ENCODE results near the gene IFNG. TPM values are rescaled to one million over a fixed set of nuclear protein-coding genes. Genes with fewer than 3 reads are reported as not detected.
"Not testable (repeated sequence)": the region's sequence is repeated elsewhere in the genome, so short reads cannot be mapped to it uniquely, and the experiment has no call there.

The IFNG gene
- not detected for polyA plus RNA-seq (2012; ENCODE audit: insufficient read depth, insufficient read length, low read depth)

- H3K9me3 ChIP-seq = no peaks in the 10 kb centered on the region
- TF ChIP-seq, protein P1, sequence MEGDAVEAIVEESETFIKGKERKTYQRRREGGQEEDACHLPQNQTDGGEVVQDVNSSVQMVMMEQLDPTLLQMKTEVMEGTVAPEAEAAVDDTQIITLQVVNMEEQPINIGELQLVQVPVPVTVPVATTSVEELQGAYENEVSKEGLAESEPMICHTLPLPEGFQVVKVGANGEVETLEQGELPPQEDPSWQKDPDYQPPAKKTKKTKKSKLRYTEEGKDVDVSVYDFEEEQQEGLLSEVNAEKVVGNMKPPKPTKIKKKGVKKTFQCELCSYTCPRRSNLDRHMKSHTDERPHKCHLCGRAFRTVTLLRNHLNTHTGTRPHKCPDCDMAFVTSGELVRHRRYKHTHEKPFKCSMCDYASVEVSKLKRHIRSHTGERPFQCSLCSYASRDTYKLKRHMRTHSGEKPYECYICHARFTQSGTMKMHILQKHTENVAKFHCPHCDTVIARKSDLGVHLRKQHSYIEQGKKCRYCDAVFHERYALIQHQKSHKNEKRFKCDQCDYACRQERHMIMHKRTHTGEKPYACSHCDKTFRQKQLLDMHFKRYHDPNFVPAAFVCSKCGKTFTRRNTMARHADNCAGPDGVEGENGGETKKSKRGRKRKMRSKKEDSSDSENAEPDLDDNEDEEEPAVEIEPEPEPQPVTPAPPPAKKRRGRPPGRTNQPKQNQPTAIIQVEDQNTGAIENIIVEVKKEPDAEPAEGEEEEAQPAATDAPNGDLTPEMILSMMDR (IDR thresholded peaks at IDR 0.05; ENCODE audit: low read depth, low read length) = no peak
- no peak for DNase-seq
- H3K4me1 ChIP-seq = no peaks in the 10 kb centered on the region
- H3K4me3 ChIP-seq (ENCODE audit: low read depth, low read length) = no peak within 1 kb of the TSS
- H3K36me3 ChIP-seq = no peaks in the 10 kb centered on the region
- H3K27me3 ChIP-seq = 0 out of 2 replicates have a peak, but pooled peaks cover 3% of the 10 kb centered on the region
Observed at GRCh38 chr12:68159681-68160304, at the start of gene IFNG. TSS of gene IFNG (minus strand) at chr12:68159740. CDS start at chr12:68159615, 125 bp downstream.

- H3K36me3 ChIP-seq; H3K4me1 ChIP-seq; H3K4me3 ChIP-seq (ENCODE audit: low read depth, low read length); H3K9me3 ChIP-seq: not testable (repeated sequence)
- H3K27me3 ChIP-seq = peaks cover 22% of the 10 kb centered on the region; the same call in 1 of the 2 replicates
- peak; percentile 48 for DNase-seq
Observed at GRCh38 chr12:68209048-68209728, 49.6 kb upstream of the IFNG start.

- TF ChIP-seq, protein P1 (IDR thresholded peaks at IDR 0.05; ENCODE audit: low read depth, low read length) = no peak
- H3K27me3 ChIP-seq = peaks cover 11% of the 10 kb centered on the region; the same call in 1 of the 2 replicates
- no peaks in the 10 kb centered on the region for H3K36me3 ChIP-seq
- no peaks in the 10 kb centered on the region for H3K9me3 ChIP-seq
- peaks cover 6% of the 10 kb centered on the region; the same call in 1 of the 2 replicates for H3K4me1 ChIP-seq
- no peak overlapping the region for H3K4me3 ChIP-seq (ENCODE audit: low read depth, low read length)
- DNase-seq = no peak
Observed at GRCh38 chr12:68207276-68207675, 47.7 kb upstream of the IFNG start.

- Histone ChIP-seq H3K27me3 (peaks cover 9% of the 10 kb centered on the region; the same call in 1 of the 2 replicates), H3K4me3 (ENCODE audit: low read depth, low read length) (no peak overlapping the region), H3K9me3 (no peaks in the 10 kb centered on the region), H3K36me3 (no peaks in the 10 kb centered on the region), H3K4me1 (peaks cover 6% of the 10 kb centered on the region; the same call in 1 of the 2 replicates)
- DNase-seq = no peak
- TF ChIP-seq, protein P1 (IDR thresholded peaks at IDR 0.05; ENCODE audit: low read depth, low read length) = no peak
Observed at GRCh38 chr12:68206446-68206845, 46.9 kb upstream of the IFNG start.

GRCh38 chr12:68203460-68203875 is 43.9 kb upstream of the IFNG start:
- H3K27me3 ChIP-seq = peaks cover 9% of the 10 kb centered on the region; the same call in 1 of the 2 replicates
- DNase-seq = no peak

GRCh38 chr12:68200854-68201253 is 41.3 kb upstream of the IFNG start:
- TF ChIP-seq, protein P1 (IDR thresholded peaks at IDR 0.05; ENCODE audit: low read depth, low read length) = no peak
- no peak overlapping the region for H3K4me3 ChIP-seq (ENCODE audit: low read depth, low read length)
- no peak for DNase-seq
- no peaks in the 10 kb centered on the region for H3K9me3 ChIP-seq
- H3K27me3 ChIP-seq = no peaks in the 10 kb centered on the region; the same call in 1 of the 2 replicates
- no peaks in the 10 kb centered on the region for H3K36me3 ChIP-seq
- H3K4me1 ChIP-seq = no peaks in the 10 kb centered on the region

More at GRCh38 chr12:68203460-68203875, 43.9 kb upstream of the IFNG start:
- H3K36me3 ChIP-seq = no peaks in the 10 kb centered on the region
- no peaks in the 10 kb centered on the region for H3K4me1 ChIP-seq
- no peaks in the 10 kb centered on the region for H3K9me3 ChIP-seq
- no peak overlapping the region for H3K4me3 ChIP-seq (ENCODE audit: low read depth, low read length)
- TF ChIP-seq, protein P1 (IDR thresholded peaks at IDR 0.05; ENCODE audit: low read depth, low read length) = no peak

Data from BE2C (cell line).